ENCODE results near the gene PBX1. TPM values are rescaled to one million over a fixed set of nuclear protein-coding genes. Genes with fewer than 3 reads are reported as not detected.

PBX1 gene
- total RNA-seq, 6 experiments from 2014 or later = 3.1 to 7.9 (median 6.9) TPM

DNA sequence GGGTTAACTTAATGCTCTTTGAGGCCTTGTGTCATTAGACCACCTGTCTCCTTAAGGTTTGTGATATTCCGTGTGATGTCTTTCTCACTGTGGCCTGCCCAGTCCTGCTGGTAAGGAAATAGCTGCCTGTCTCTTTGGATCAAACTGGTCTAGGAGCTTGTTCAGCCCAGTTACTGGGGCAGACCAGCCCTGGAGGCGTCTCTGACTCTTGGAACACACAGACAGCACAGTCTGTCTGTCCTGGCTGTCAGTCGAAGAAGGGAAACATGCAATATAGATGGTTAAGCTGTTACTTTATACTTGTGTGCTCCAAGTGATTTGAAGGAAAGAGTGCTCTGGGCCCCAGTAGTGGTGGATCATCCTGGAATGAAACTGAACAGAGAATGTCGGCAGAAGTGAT, 20.4 kb downstream of the PBX1 start:
- H3K36me3 ChIP-seq = no peaks in the 10 kb centered on the region
- H3K4me3 ChIP-seq = no peak overlapping the region
- DNase-seq (no peak), ATAC-seq (no peak)
- no peak overlapping the region for H3K27ac ChIP-seq
- no peaks in the 10 kb centered on the region for H3K27me3 ChIP-seq
- intact Hi-C loops (cut with DNase I) = no loop called here
- TF ChIP-seq, protein P1, sequence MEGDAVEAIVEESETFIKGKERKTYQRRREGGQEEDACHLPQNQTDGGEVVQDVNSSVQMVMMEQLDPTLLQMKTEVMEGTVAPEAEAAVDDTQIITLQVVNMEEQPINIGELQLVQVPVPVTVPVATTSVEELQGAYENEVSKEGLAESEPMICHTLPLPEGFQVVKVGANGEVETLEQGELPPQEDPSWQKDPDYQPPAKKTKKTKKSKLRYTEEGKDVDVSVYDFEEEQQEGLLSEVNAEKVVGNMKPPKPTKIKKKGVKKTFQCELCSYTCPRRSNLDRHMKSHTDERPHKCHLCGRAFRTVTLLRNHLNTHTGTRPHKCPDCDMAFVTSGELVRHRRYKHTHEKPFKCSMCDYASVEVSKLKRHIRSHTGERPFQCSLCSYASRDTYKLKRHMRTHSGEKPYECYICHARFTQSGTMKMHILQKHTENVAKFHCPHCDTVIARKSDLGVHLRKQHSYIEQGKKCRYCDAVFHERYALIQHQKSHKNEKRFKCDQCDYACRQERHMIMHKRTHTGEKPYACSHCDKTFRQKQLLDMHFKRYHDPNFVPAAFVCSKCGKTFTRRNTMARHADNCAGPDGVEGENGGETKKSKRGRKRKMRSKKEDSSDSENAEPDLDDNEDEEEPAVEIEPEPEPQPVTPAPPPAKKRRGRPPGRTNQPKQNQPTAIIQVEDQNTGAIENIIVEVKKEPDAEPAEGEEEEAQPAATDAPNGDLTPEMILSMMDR (IDR thresholded peaks at IDR 0.05) = no peak
- TF ChIP-seq POLR2A (IDR thresholded peaks at IDR 0.05) = no peak
- H3K4me1 ChIP-seq = no peaks in the 10 kb centered on the region
- 78% methylated on average over 3 of the region's 4 CpGs for WGBS (ENCODE audit: insufficient coverage, low coverage, low lambda C conversion rate, missing lambda C conversion rate)
- H3K9me3 ChIP-seq = no peaks in the 10 kb centered on the region

DNA sequence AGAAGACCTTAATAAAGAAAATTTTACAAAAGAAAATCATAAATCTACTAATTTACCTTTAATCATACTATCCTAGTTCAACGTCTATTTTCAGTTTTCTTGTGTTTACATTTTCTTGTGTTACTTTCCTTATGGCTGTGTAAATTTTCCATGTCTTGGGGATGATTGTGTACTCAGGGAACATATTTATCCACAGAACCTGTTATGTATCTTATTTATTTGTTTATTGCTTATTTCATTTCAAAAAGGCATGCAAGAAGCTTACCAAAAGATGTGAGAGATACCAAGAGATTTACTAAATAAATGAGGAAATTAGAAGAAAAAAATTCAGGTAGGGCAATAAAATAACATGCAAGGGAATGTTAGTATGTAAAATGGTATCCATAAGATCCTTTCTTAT, 22.8 kb downstream of the PBX1 start:
- TF ChIP-seq, protein P1 (IDR thresholded peaks at IDR 0.05) = no peak
- TF ChIP-seq POLR2A (IDR thresholded peaks at IDR 0.05) = no peak
- ATAC-seq (no peak), DNase-seq (no peak)
- Histone ChIP-seq H3K27ac (no peak overlapping the region), H3K36me3 (no peaks in the 10 kb centered on the region), H3K9me3 (no peaks in the 10 kb centered on the region), H3K27me3 (no peaks in the 10 kb centered on the region), H3K4me3 (no peak overlapping the region), H3K4me1 (no peaks in the 10 kb centered on the region)
- WGBS (ENCODE audit: insufficient coverage, low coverage, low lambda C conversion rate, missing lambda C conversion rate) = 60% methylated on average over 1 of the region's 1 CpG
- intact Hi-C loops (cut with DNase I) = no loop called here

DNA sequence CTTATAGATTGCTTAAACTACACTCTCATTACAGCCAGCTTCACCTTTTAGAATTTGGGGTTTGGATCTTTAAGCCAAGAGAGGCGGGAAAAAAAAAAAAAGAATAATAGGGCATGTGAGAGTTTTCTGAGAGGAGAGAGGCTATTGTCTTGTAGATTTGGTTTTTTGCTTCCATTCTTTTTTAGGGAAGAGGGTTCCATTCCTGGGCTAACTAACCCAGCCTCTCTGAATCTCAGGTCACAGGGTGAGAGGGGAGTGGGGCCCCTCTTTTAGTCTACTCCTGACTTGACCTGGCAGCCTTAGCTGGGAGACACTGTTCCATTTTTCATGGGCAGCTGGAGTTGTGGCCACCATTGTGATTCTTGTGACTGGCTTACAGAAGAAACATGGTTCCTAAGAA, 24.2 kb downstream of the PBX1 start:
- DNase-seq (no peak), ATAC-seq (no peak)
- Histone ChIP-seq H3K27me3 (no peaks in the 10 kb centered on the region), H3K36me3 (no peaks in the 10 kb centered on the region), H3K27ac (no peak overlapping the region), H3K4me1 (peaks cover 0 to 3% (median 1%) of the 10 kb centered on the region in 4 donors), H3K9me3 (no peaks in the 10 kb centered on the region), H3K4me3 (no peak overlapping the region)
- WGBS (ENCODE audit: insufficient coverage, low coverage, low lambda C conversion rate, missing lambda C conversion rate) = 85% methylated on average over 1 of the region's 1 CpG
- intact Hi-C loops (cut with DNase I) = no loop called here
- TF ChIP-seq, protein P1 (IDR thresholded peaks at IDR 0.05) = no peak
- no peak for TF ChIP-seq POLR2A (IDR thresholded peaks at IDR 0.05)

DNA sequence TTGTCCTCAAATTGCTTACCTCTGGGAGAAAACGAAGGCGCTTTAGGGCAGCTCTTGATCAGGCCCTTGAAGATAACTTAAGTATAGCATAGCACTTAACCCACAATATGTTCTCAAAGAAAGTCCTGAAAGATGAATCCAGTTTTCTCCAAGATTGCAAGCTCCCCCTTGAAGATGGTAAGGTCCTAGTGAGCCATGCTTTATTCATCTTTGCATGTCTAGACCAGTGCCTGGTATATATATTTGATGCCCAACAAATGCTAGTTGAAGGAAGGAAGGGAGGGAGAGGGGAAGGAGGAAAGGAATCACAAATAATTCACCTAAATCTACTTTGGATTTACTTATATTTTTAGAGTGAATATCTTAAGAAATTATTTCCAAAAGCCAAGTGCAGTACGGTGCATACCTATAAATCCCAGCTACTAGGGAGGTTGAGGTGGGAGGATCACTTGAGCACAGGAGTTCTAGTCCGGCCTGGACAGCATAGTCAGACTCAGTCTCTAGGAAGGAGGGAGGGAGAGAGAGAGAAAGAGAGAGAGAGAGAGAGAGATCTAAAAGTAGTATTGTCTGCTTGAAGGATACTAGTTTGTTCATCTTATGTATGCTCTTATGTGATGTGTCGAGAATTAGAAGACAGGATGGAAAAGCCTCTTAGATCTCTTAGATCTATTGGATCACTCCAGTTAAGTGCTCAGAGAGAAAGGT, 25.0 kb downstream of the PBX1 start:
- intact Hi-C loops (cut with DNase I) = no loop called here
- WGBS (ENCODE audit: insufficient coverage, low coverage, low lambda C conversion rate, missing lambda C conversion rate) = 82% methylated on average over 5 of the region's 5 CpGs
- DNase-seq = no peak

More for the DNA sequence above, 25.0 kb downstream of the PBX1 start:
- no peak for TF ChIP-seq POLR2A (IDR thresholded peaks at IDR 0.05)
- TF ChIP-seq, protein P1 (IDR thresholded peaks at IDR 0.05) = no peak
- peaks cover 0 to 11% (median 4%) of the 10 kb centered on the region in 4 donors for H3K4me1 ChIP-seq
- no peaks in the 10 kb centered on the region for H3K27me3 ChIP-seq
- H3K36me3 ChIP-seq = no peaks in the 10 kb centered on the region
- ATAC-seq = no peak
- H3K4me3 ChIP-seq = no peak overlapping the region
- no peaks in the 10 kb centered on the region for H3K9me3 ChIP-seq
- no peak overlapping the region for H3K27ac ChIP-seq

Data from right lobe of liver (tissue), 6 donors.